Stromal cell of bone marrow (primary cell): ENCODE measurements around the gene AVP.
"Not testable (repeated sequence)": the region's sequence is repeated elsewhere in the genome, so short reads cannot be mapped to it uniquely, and the experiment has no call there.

Experiments
- DNase-seq: peaks from one replicate; pipeline ENCODE4 v3.0.0-alpha.2; 2012; ENCODE audit warnings: low read depth

The AVP gene

DNA sequence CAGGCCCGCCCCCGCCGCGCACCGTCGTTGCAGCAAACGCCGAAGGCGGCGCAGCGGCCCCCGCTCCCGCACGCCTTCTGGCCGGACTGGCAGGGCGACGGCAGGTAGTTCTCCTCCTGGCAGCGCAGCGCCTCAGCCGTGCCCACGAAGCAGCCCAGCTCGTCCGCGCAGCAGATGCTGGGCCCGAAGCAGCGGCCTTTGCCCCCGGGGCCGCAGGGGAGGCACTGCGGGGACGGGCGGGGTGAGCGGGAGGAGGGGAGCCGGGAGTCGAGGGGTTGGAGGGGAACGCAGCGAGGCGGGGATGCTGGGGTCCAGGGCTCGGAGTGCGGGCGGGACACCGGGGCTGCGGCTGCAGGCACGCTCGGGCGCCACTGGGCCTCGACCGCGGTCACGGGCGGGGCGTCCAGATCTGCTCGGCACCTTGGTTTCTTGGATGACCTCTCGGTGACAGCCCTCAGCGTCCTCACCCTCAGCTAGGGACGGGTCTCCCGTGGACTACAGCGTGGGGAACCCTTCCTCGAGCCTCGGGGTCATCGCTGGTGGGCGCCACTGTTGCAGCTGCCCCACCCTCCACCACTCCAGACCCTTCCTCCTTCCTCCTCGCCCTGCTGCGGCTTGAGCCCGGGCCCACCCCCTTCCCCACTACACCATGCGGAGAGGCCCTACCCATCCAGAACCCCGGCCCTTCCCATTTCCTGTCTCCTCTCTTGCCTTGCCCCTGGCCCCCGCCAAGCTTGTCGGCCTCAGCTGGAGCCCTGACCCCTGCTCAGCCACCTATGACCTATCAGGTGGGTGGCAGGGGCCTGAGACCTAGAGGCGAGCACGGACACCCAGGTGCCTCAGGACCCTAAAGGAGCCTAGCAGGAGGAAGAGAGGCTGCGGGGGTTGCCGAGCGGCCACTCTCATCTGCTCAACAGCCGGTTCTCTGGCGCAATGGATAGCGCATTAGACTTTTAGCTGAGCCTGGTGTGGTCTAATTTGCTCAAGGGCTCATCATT, 1.3 kb downstream of the AVP start:
- DNase-seq: no peak

DNA sequence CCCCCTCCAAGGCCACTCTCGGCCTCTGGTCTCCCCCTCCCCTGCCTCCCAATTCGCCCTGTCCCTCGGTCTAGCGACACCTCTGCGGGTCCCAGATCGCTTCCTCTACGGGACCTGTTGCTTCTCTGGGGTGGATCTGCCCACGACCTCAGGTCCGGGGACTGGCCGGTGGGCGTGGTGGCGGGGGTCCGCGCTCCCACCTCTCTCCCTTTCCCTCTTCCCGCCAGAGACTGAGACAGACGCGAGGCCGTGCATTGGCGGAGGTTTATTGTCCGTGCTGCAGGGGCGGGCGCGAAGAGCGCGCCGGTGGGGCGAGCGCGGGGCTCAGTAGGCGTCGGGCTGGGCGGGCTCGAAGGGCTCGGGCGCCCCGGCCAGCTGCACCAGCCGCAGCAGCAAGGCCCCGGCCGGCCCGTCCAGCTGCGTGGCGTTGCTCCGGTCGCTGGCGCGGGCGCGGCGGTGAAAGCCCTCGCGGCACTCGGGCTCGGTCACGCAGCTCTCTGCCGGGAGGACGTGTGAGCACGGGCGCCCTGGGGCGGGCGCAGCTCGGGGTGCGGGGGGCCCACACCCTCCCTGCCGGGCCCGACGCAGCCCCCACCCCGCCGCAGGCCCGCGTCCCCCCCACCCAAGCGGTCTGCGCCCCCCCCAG, 2.1 kb downstream of the AVP start:
- DNase-seq: no peak

- DNase-seq: no peak
Observed at GRCh38 chr20:3081641-3082040, 2.9 kb downstream of the AVP start.

- peak; percentile 75 for DNase-seq
Observed at GRCh38 chr20:3080939-3081388, 3.6 kb downstream of the AVP start.

GRCh38 chr20:3077618-3078134, 6.8 kb downstream of the AVP start:
- no peak for DNase-seq

DNA sequence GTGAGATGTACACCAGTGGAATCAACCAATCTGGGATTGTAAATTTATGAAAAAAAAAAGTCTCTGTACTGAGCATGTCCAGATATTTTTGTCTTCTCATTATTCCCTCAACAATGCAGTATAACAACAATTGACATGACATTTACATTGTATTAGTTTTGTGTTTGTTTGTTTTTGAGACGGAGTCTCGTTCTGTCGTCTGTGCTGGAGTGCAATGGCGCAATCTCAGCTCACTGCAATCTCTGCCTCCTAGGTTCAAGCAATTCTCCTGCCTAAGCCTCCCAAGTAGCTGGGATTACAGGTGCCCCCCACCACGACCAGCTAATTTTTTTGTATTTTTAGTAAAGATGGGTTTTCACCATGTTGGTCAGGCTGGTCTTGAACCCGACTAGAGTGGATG, 9.2 kb downstream of the AVP start:
- not testable (repeated sequence) for DNase-seq

GRCh38 chr20:3074812-3075211, 9.7 kb downstream of the AVP start:
- DNase-seq: no peak

- DNase-seq: not testable (repeated sequence)
Observed at GRCh38 chr20:3073251-3073643, 11.3 kb downstream of the AVP start.

DNA sequence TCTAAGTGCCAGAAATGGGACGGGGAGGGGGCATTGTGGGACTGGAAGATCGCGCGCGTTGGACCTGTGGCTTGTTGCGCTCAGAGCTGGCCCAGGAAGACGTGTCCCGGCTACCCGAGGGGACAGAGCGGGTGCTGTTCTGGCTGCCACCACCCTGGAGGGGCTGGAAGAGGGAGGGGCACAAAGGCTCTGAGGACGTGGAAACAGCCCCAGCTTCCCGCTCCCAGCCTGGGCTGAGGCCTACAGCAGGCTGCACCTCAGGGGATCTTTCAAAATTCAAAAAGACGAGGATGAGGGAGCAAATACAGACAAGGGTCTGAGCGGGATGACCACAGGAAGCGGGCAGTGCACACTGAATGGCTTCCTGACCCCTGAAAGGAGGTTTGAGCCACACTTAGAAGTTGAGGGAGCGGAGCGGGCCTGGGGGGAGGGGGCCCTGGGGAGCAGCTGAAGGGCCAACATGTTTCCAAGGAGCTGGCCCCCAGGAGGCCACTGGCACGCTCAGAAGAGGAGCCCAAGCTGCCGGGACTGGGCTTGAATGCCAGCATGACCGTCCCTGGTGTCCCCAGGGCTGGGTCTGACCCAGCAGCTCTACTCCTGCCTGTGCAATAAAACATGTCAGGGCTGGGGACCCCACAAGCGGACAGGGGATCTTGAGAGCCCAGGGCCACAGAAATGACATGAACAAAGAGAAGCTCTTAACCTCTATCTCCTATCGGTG, 11.8 kb downstream of the AVP start:
- no peak for DNase-seq

- DNase-seq: no peak
Observed at GRCh38 chr20:3071610-3072529, 12.7 kb downstream of the AVP start, which contains the start of gene OXT. Gene OXT (plus strand): TSS chr20:3071620. CDS start chr20:3071656, 36 bp downstream.

DNA sequence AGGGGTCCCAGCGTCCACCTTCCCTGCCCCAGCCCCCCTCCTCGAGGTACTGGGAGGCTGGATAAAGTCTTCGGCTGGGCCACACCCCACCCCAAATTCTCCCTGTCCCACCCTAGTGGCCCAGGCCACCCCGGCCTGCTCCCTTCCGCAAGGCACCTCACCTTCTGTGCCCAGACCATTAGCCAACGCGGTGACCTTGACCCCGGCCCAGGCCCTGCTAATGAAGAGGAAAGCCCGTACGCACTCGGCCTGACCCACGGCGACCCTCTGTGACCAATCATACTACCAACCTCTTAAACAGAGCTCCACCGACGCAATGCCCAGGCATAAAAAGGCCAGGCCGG, 13.3 kb downstream of the AVP start:
- DNase-seq: no peak

DNA sequence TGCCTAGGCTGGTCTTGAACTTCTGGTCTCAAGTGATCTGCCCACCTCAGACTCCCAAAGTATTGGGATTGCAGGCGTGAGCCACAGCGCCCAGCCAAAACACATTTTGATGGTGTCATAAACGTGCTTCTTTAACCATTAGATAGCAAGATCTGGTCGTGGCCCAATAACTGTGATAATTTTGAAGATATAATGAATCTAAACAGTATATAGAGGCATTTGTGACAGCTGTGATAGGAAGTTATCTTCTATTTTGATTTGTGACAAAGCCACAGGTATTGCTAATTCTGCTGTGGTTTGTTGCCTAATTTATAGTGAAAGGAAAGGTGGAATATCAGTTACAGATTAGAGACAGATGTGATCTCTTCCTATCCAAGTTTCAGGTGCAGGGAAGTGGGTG, 13.8 kb downstream of the AVP start:
- DNase-seq: no peak

- peak; percentile 13 for DNase-seq
Observed at GRCh38 chr20:3068986-3069900, 15.3 kb downstream of the AVP start.

DNA sequence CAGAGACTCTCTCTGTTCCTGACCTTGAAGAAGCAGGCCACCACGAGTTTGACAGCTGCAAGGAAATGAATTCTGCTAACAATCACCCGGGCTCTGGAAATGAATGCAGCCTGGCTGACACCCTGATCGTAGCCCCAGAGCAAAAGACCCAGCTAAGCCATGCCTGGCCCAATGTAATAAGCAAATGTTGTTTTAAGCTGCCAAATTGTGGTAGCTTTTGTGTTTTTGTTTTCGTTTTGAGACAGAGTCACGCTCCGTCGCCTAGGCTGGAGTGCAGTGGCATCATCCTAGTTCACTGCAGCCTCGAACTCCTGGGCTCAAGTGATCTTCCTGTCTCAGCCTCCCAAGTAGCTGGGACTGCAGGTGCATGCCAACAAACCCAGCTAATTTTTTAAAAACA, 16.4 kb downstream of the AVP start:
- no peak for DNase-seq

DNA sequence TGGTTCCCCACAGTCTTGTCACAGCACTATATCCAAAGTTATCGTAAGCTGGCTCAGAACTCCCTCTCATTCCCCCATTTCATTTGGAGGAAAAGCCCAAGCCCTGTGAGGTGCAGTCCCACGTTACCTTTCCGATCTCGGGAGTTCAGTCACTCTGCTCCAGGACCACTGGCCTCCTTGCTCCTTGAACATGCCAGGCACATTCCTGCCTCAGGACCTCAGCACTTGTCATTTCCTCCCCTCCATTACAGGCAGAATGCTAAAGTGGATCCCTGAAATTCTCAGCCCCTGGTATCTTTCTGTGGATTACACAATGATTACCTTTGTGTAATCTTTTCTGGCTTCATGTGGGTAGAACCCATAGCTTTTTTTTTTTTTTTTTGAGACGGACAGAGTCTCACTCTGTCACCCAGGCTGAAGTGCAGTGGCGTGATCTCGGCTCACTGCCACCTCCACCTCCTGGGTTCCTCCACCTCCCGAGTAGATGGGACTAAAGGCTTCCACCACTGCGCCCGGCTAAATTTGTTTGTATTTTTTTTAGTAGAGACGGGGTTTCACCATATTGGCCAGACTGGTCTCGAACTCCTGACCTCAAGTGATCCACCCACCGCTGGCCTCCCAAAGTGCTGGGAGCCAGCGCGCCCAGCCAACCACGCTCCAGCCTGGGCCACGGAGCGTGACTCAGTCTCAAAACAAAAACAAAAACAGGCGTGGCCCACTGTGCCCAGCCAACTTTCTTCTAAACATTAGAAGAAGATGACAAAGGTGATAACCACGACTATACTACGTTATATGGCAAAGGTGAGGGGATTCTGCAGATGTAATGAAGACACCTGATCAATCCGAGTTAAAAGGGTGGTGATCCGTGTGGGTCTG, 17.1 kb downstream of the AVP start:
- DNase-seq: no peak

- DNase-seq: not testable (repeated sequence)
Observed at GRCh38 chr20:3064119-3064518, 20.4 kb downstream of the AVP start.

GRCh38 chr20:3059489-3059888, 25.0 kb downstream of the AVP start:
- no peak for DNase-seq

GRCh38 chr20:3051385-3052019, 33.0 kb downstream of the AVP start:
- DNase-seq: no peak
